Kidney (tissue), 14 donors: Measurements from ENCODE around the gene RAD17. TPM values are rescaled to one million over a fixed set of nuclear protein-coding genes. Genes with fewer than 3 reads are reported as not detected.
A peak's percentile ranks its signal among the peaks of the same experiment; 100 is the strongest.

Experiments
- DNase-seq, 5 donors: peaks; one replicate each; pipeline ENCODE4 v3.0.0-alpha.2; 2013 to 2020
- FAIRE-seq: peaks from 2 replicates; lab custom pipeline; 2012; peaks lifted over from hg19 to GRCh38; lab: Jason Lieb, UNC
- H3K27ac ChIP-seq, 2 donors: one replicate each; pipeline ENCODE4 v1.7.0; 2013; ENCODE audit warnings: low read depth in 2 of 2, low read length in 2 of 2, inconsistent platforms in 1 of 2
- H3K27me3 ChIP-seq: one replicate; pipeline ENCODE4 v1.7.1; 2013; ENCODE audit warnings: low read length, inconsistent platforms; ENCODE audit not compliant: control insufficient read depth, insufficient read depth
- H3K36me3 ChIP-seq, 3 donors: one replicate each; pipeline versions ENCODE4 v1.7.0 to v1.7.1; 2013; ENCODE audit warnings: low read length in 3 of 3, control low read depth in 1 of 3, inconsistent platforms in 1 of 3; ENCODE audit not compliant: insufficient read depth in 3 of 3, control insufficient read depth in 2 of 3
- H3K4me1 ChIP-seq, 3 donors: one replicate each; pipeline versions ENCODE4 v1.7.0 to v1.7.1; 2013; ENCODE audit warnings: low read length in 3 of 3, inconsistent platforms in 1 of 3, low read depth in 1 of 3; ENCODE audit not compliant: control insufficient read depth in 2 of 3, insufficient read depth in 2 of 3
- H3K4me3 ChIP-seq, 3 donors: one replicate each; pipeline versions ENCODE4 v1.7.0 to v1.8.1; 2013; ENCODE audit warnings: low read length in 3 of 3, control low read depth in 1 of 3, inconsistent platforms in 1 of 3
- H3K9ac ChIP-seq, 3 donors: one replicate each; pipeline versions ENCODE4 v1.7.0 to v1.7.1; 2013; ENCODE audit warnings: low read length in 3 of 3, control low read depth in 1 of 3, inconsistent platforms in 1 of 3
- H3K9me3 ChIP-seq, 3 donors: one replicate each; pipeline versions ENCODE4 v1.7.0 to v1.7.1; 2013; ENCODE audit warnings: low read length in 3 of 3, control low read depth in 1 of 3, inconsistent platforms in 1 of 3; ENCODE audit not compliant: control insufficient read depth in 2 of 3, insufficient read depth in 1 of 3
- intact Hi-C: fragments of 100-400 bp; cut with DNase I; formaldehyde crosslinking; loops from one replicate; pipeline ENCODE4 v1.11.1; 2022
- polyA plus RNA-seq: library from polyadenylated mRNA; stranded (reverse); fragments of 350-450 nt; fragmentation: Illumina TruSeq; extraction: RNeasy Lipid Tissue Mini Kit (QIAGEN cat#74804); gene quantifications from one replicate; pipeline ENCODE4 v1.2.3, GENCODE V29; 2014; ENCODE audit warnings: low read depth, low replicate concordance; ENCODE audit not compliant: insufficient read depth
- total RNA-seq: library from RNA; stranded (reverse); fragmentation: NEBNext Ultra II Directional; extraction: Animal tissue kit (Norgen Biotek cat#: 25700); gene quantifications from one replicate; pipeline ENCODE4 v1.2.1, GENCODE V29; 2021
- TF ChIP-seq, protein P1 (sequence below): IDR thresholded peaks from 3 replicates; pipeline ENCODE4 v1.5.1; 2012; ENCODE audit warnings: mild to moderate bottlenecking, moderate library complexity, borderline replicate concordance; ENCODE audit not compliant: insufficient read depth; ENCODE audit errors: extremely low read depth
- donor health status: control.
- donor health status: control.
- donor health status: control.
- donor health status: control.
- donor health status: control.
- donor health status: DM: yes; HTN: yes; CAD: no.
- donor health status: Normal renal cell carcinoma (clear cell type).

RAD17 gene
- total and polyA plus RNA-seq, 2 donors from 2014 or later, result 19.7 to 26.6 TPM

DNA sequence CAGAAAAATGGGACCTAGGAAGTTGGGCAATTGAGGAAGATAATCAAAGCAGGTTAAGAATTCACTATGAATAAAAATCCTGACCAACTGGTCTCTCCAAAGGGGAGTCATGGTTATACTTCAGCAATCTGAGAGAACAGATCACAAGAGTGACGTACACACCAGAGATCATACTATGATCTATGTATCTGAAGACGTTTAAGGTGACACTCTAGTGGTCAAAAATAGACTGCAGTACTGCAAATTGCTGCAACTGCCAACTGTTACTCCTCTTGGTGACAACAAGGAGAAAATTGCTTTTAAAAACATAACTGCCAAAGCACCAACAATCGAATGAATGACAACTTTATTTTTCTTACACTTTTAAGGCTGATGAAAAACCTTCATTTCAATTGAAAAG, 5.2 kb upstream of the RAD17 start:
- DNase-seq (no peak), FAIRE-seq (no peak)
- intact Hi-C loops, result no loop called here
- Histone ChIP-seq H3K27me3 (no peaks in the 10 kb centered on the region), H3K9me3 (no peaks in the 10 kb centered on the region), H3K36me3 (peaks cover 6 to 11% (median 11%) of the 10 kb centered on the region in 3 donors), H3K4me1 (peaks cover 0 to 5% (median 4%) of the 10 kb centered on the region in 3 donors), H3K9ac (no peak overlapping the region), H3K4me3 (no peak overlapping the region), H3K27ac (no peak overlapping the region)
- TF ChIP-seq, protein P1, sequence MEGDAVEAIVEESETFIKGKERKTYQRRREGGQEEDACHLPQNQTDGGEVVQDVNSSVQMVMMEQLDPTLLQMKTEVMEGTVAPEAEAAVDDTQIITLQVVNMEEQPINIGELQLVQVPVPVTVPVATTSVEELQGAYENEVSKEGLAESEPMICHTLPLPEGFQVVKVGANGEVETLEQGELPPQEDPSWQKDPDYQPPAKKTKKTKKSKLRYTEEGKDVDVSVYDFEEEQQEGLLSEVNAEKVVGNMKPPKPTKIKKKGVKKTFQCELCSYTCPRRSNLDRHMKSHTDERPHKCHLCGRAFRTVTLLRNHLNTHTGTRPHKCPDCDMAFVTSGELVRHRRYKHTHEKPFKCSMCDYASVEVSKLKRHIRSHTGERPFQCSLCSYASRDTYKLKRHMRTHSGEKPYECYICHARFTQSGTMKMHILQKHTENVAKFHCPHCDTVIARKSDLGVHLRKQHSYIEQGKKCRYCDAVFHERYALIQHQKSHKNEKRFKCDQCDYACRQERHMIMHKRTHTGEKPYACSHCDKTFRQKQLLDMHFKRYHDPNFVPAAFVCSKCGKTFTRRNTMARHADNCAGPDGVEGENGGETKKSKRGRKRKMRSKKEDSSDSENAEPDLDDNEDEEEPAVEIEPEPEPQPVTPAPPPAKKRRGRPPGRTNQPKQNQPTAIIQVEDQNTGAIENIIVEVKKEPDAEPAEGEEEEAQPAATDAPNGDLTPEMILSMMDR, result no peak

DNA sequence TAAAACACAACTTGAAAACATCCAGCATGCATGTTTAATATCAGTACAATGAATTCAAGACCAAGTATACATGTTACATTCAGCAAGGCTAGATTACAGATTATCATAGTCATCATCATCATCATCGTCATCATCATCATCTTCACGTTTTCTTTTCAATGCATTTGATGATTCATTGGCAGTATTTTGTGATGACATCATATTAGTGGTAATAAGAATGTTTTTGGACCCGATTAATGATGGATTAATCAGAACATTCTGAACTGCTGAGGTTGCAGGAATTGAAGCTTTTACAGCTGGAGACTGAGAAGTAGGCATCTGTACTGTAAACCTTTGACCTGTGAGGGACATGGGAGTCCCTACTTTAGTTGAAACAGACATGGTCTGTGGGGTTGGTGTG, 4.8 kb upstream of the RAD17 start:
- FAIRE-seq (no peak), DNase-seq (no peak)
- Histone ChIP-seq H3K36me3 (peaks cover 6 to 11% (median 11%) of the 10 kb centered on the region in 3 donors), H3K9ac (no peak overlapping the region), H3K27me3 (no peaks in the 10 kb centered on the region), H3K27ac (no peak overlapping the region), H3K4me1 (peaks cover 0 to 5% (median 4%) of the 10 kb centered on the region in 3 donors), H3K9me3 (no peaks in the 10 kb centered on the region), H3K4me3 (no peak overlapping the region)
- intact Hi-C loops, result no loop called here
- TF ChIP-seq, protein P1, result no peak

DNA sequence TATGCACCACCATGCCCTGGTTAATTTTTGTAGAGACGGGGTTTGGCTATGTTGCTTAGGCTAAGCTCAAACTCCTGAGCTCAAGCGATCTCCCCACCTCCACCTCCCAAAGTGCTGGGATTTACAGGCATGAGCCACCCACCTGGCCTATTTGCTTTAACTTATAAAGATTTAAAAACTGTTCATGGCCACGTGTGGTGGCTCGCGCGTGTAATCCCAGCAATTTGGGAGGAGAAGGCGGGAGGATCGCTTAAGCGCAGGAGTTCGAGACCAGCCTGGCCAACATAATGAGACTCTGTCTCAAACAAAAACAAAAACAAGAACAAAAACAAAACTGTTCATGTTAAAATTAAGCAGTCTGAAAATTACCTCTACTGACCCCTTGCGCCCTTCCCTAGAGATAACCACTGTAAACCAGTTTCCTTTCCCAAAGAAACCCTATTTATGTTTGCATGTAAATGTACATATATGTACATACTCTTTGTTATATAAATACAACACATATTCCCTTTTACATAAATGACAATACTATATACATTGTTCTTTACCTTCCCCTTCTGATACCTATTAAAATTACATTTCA, 1.8 kb upstream of the RAD17 start:
- peak overlapping the region in 1 of 3 donors; percentile 94 for H3K9ac ChIP-seq
- H3K36me3 ChIP-seq, result peaks cover 6 to 11% (median 8%) of the 10 kb centered on the region in 3 donors
- H3K9me3 ChIP-seq, result no peaks in the 10 kb centered on the region
- no peak for DNase-seq
- peak overlapping the region in 2 of 3 donors; percentile 85 to 97 for H3K4me3 ChIP-seq
- FAIRE-seq, result no peak
- H3K27me3 ChIP-seq, result no peaks in the 10 kb centered on the region
- intact Hi-C loops, result no loop called here
- TF ChIP-seq, protein P1, result no peak
- H3K27ac ChIP-seq, result no peak overlapping the region
- H3K4me1 ChIP-seq, result peaks cover 0 to 10% (median 4%) of the 10 kb centered on the region in 3 donors
